ENCODE measurements around the gene L3MBTL1. TPM values are rescaled to one million over a fixed set of nuclear protein-coding genes. Genes with fewer than 3 reads are reported as not detected.
"Not testable (repeated sequence)": the region's sequence is repeated elsewhere in the genome, so short reads cannot be mapped to it uniquely, and the experiment has no call there.

The L3MBTL1 gene
- total RNA-seq, 1 experiment from 2014 or later: 0.53 TPM

GRCh38 chr20:43584448-43585136, 77.1 kb downstream of the L3MBTL1 start:
- DNase-seq: peak; percentile 57
- H3K4me3 ChIP-seq: no peak overlapping the region
- no peaks in the 10 kb centered on the region for H3K9me3 ChIP-seq
- H3K27me3 ChIP-seq: no peaks in the 10 kb centered on the region
- H3K36me3 ChIP-seq: no peaks in the 10 kb centered on the region

- no peaks in the 10 kb centered on the region for H3K36me3 ChIP-seq
- H3K9me3 ChIP-seq: no peaks in the 10 kb centered on the region
- H3K27me3 ChIP-seq: no peaks in the 10 kb centered on the region
- H3K4me3 ChIP-seq: no peak overlapping the region
- DNase-seq: no peak
These were observed 79.1 kb downstream of the L3MBTL1 start for GRCh38 chr20:43586641-43587040.

GRCh38 chr20:43588526-43588925, 81.0 kb downstream of the L3MBTL1 start:
- H3K9me3 ChIP-seq, H3K36me3 ChIP-seq, H3K4me3 ChIP-seq, DNase-seq, H3K27me3 ChIP-seq: not testable (repeated sequence)

- H3K36me3 ChIP-seq: peaks cover 4% of the 10 kb centered on the region
- no peaks in the 10 kb centered on the region for H3K27me3 ChIP-seq
- H3K9me3 ChIP-seq: no peaks in the 10 kb centered on the region
- DNase-seq: no peak
- peak overlapping the region; percentile 89 for H3K4me3 ChIP-seq
These were observed 82.5 kb downstream of the L3MBTL1 start for GRCh38 chr20:43590036-43590391.

GRCh38 chr20:43590392-43591303, 83.2 kb downstream of the L3MBTL1 start, which contains the start of gene IFT52:
Gene IFT52, plus strand, starts transcription at chr20:43590937. Its CDS starts 3,762 bp downstream, at chr20:43594699.
- DNase-seq: peak; percentile 96
- Histone ChIP-seq H3K27me3 (no peaks in the 10 kb centered on the region), H3K4me3 (peak within 1 kb of the TSS; percentile 89), H3K36me3 (peaks cover 4% of the 10 kb centered on the region), H3K9me3 (no peaks in the 10 kb centered on the region)

Other genes with a start within 250 kb of the L3MBTL1 start
- gene SRSF6, start 49.8 kb upstream of the L3MBTL1 start, total RNA-seq (2014; rRNA removed; shearing (Covaris generic); ENCODE audit: low replicate concordance): 16.3 and 22.1 TPM in 2 replicates
- gene SGK2, start 51.3 kb downstream of the L3MBTL1 start, total RNA-seq (2014; rRNA removed; shearing (Covaris generic); ENCODE audit: low replicate concordance): 0.72 TPM in 1 of 2 replicates, not detected in the other
- 45.4 and 53.0 TPM in 2 replicates for gene IFT52, start 83.2 kb downstream of the L3MBTL1 start, total RNA-seq (2014; rRNA removed; shearing (Covaris generic); ENCODE audit: low replicate concordance)
- 29.8 and 30.5 TPM in 2 replicates for gene MYBL2, start 159.4 kb downstream of the L3MBTL1 start, total RNA-seq (2014; rRNA removed; shearing (Covaris generic); ENCODE audit: low replicate concordance)
- not detected in 2 replicates for gene GTSF1L, start 219.3 kb downstream of the L3MBTL1 start, total RNA-seq (2014; rRNA removed; shearing (Covaris generic); ENCODE audit: low replicate concordance)

Measured in MG63 (cell line).